Esophagus squamous epithelium (tissue), 5 donors: ENCODE results near the gene IL22RA2. TPM values are rescaled to one million over a fixed set of nuclear protein-coding genes. Genes with fewer than 3 reads are reported as not detected.

Experiments used
- DNase-seq: peaks from one replicate; lab custom pipeline; 2025; lab: John Stamatoyannopoulos, UW
- H3K27ac ChIP-seq, 4 donors: fragments of 200-600 bp; sonication (generic); one replicate each; pipeline ENCODE4 v1.5.1; 2016 to 2019; ENCODE audit warnings: mild to moderate bottlenecking in 1 of 4
- H3K27me3 ChIP-seq, 4 donors: fragments of 200-600 bp; sonication (generic); 1 replicate in 3 of 4; 2 replicates in 1 of 4; pipeline versions ENCODE4 v1.5.1 to v1.6.0; 2017 to 2021; ENCODE audit warnings: antibody characterized with exemption in 1 of 4
- H3K36me3 ChIP-seq, 3 donors: fragments of 200-600 bp; sonication (generic); one replicate each; pipeline ENCODE4 v1.5.1; 2016 to 2019
- H3K4me1 ChIP-seq, 3 donors: fragments of 200-600 bp; sonication (generic); one replicate each; pipeline ENCODE4 v1.5.1; 2017 to 2019
- H3K4me3 ChIP-seq, 4 donors: fragments of 200-600 bp; sonication (generic); 1 replicate in 3 of 4; 2 replicates in 1 of 4; pipeline ENCODE4 v1.5.1; 2016 to 2019; ENCODE audit warnings: mild to moderate bottlenecking in 2 of 4, moderate library complexity in 1 of 4
- H3K9me3 ChIP-seq, 3 donors: fragments of 200-600 bp; sonication (generic); one replicate each; pipeline ENCODE4 v1.5.1; 2016 to 2019
- POLR2A ChIP-seq, 4 donors: fragments of 450-650 bp; IDR thresholded peaks; one replicate each; pipeline ENCODE4 v1.6.1; 2017; ENCODE audit warnings: antibody characterized with exemption in 4 of 4, mild to moderate bottlenecking in 4 of 4, moderate library complexity in 3 of 4
- WGBS, 2 donors: methylation state at CpG; one replicate each; pipeline ENCODE4 v1.1.5; 2018; 5-methylcytosine and 5-hydroxymethylcytosine counted together
- intact Hi-C: fragments of 100-400 bp; cut with DNase I; formaldehyde crosslinking; loops from one replicate; pipeline ENCODE4 v1.15.0; 2022
- total RNA-seq, 4 donors: library from RNA; depleted of rRNA; stranded (reverse); fragments of >200 nt; gene quantifications; one replicate each; pipeline ENCODE4 v1.1.0, GENCODE V29; 2016
- TF ChIP-seq, protein P1 (sequence below), 6 experiments: fragments of 450-650 bp in 4 of 6; fragments of 200-600 bp in 2 of 6; sonication (generic) in 2 of 6; IDR thresholded peaks; one replicate each; pipeline ENCODE4 v1.5.1; 2016 to 2019; ENCODE audit warnings: antibody characterized with exemption in 6 of 6, mild to moderate bottlenecking in 4 of 6, moderate library complexity in 4 of 6
- donor health status: DM: yes; HTN: yes; CAD: no.

IL22RA2 gene
- total RNA-seq, 4 donors from 2014 or later: not detected

GRCh38 chr6:137206577-137206976, 33.1 kb upstream of the IL22RA2 start:
- no peaks in the 10 kb centered on the region for H3K9me3 ChIP-seq
- intact Hi-C loops: no loop called here
- 50 to 52% methylated on average over 1 of the region's 1 CpG for WGBS, 2 donors
- no peak for DNase-seq
- H3K4me1 ChIP-seq: peaks cover 0 to 23% (median 17%) of the 10 kb centered on the region in 3 donors
- H3K27me3 ChIP-seq: no peaks in the 10 kb centered on the region
- H3K27ac ChIP-seq: no peak overlapping the region
- peaks cover 5 to 80% (median 6%) of the 10 kb centered on the region in 3 donors for H3K36me3 ChIP-seq
- H3K4me3 ChIP-seq: no peak overlapping the region
- TF ChIP-seq, protein P1, sequence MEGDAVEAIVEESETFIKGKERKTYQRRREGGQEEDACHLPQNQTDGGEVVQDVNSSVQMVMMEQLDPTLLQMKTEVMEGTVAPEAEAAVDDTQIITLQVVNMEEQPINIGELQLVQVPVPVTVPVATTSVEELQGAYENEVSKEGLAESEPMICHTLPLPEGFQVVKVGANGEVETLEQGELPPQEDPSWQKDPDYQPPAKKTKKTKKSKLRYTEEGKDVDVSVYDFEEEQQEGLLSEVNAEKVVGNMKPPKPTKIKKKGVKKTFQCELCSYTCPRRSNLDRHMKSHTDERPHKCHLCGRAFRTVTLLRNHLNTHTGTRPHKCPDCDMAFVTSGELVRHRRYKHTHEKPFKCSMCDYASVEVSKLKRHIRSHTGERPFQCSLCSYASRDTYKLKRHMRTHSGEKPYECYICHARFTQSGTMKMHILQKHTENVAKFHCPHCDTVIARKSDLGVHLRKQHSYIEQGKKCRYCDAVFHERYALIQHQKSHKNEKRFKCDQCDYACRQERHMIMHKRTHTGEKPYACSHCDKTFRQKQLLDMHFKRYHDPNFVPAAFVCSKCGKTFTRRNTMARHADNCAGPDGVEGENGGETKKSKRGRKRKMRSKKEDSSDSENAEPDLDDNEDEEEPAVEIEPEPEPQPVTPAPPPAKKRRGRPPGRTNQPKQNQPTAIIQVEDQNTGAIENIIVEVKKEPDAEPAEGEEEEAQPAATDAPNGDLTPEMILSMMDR (IDR thresholded peaks at IDR 0.05): no peak
- TF ChIP-seq POLR2A (IDR thresholded peaks at IDR 0.05): no peak

DNA sequence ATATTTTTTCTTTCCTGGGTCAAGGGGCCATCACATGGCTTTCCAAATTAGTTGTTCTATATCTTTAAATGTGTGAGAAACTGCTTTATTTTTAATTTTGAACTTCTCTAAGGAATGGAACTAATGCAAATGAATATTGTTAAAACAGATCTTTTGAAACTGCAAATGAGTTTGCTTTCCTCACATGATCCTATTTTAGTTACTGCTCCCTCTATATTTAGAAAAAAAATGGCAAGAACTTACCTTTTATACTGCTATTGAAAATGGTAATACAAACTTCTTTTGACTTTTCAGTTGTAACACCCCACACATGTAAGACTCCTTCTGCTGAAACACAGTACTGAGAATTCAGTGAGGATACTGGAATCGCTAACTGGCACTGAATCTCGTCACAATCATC, 29.8 kb upstream of the IL22RA2 start:
- no peak overlapping the region for H3K4me3 ChIP-seq
- peaks cover 0 to 5% (median 0%) of the 10 kb centered on the region in 3 donors for H3K4me1 ChIP-seq
- intact Hi-C loops: no loop called here
- no peaks in the 10 kb centered on the region for H3K27me3 ChIP-seq
- no peak for DNase-seq
- TF ChIP-seq POLR2A (IDR thresholded peaks at IDR 0.05): no peak
- TF ChIP-seq, protein P1 (IDR thresholded peaks at IDR 0.05): no peak
- no peak overlapping the region for H3K27ac ChIP-seq
- H3K36me3 ChIP-seq: peaks cover 6 to 95% (median 20%) of the 10 kb centered on the region in 3 donors
- 95 to 97% methylated on average over 2 of the region's 2 CpGs for WGBS, 2 donors
- H3K9me3 ChIP-seq: no peaks in the 10 kb centered on the region

DNA sequence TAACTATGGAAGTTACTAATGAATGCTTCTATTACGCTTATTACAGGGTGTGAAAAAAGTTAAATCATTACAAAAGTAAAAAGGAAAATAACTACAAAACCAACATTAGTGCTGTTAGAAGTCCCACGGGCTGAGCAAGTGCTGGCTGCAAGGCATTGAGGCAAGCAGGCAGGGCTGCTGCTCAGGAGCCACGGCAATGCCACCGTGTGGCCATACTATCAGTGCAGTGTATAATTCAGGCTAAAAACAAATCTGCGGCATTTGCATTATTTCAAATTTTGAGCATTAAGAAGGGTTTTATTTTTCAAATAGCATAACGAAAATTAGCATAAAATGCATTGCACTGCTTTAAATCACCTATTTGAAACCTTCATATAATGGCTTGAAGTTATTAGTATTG, 28.6 kb upstream of the IL22RA2 start:
- peaks cover 0 to 5% (median 0%) of the 10 kb centered on the region in 3 donors for H3K4me1 ChIP-seq
- no peak for TF ChIP-seq POLR2A (IDR thresholded peaks at IDR 0.05)
- TF ChIP-seq, protein P1 (IDR thresholded peaks at IDR 0.05): peak; percentile 14 to 50 (median 30)
- no peaks in the 10 kb centered on the region for H3K27me3 ChIP-seq
- no peaks in the 10 kb centered on the region for H3K9me3 ChIP-seq
- WGBS, 2 donors: 65 to 70% methylated on average over 5 to 6 of the region's 6 CpGs
- DNase-seq: no peak
- intact Hi-C loops: no loop called here
- H3K36me3 ChIP-seq: peaks cover 6 to 96% (median 25%) of the 10 kb centered on the region in 3 donors
- H3K4me3 ChIP-seq: no peak overlapping the region
- H3K27ac ChIP-seq: no peak overlapping the region

DNA sequence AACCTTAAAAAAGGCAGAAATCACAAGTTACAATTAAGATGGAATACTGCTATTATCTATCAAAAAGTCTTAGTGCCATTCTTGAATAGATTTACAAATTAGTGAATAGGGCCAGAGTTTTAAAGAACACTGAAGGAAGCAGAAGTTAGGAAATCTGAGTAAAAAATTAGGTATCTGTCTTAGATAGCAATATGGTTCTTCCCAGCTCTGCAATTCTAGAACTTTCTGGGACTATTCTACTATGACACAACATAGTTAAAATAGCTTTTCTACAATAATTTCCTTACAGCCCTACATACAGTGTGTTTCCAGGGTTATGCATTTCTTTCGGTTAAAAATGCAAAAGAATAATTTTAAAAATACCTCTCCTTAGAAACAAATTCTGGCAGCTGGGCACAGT, 27.6 kb upstream of the IL22RA2 start:
- Histone ChIP-seq H3K27ac (no peak overlapping the region), H3K4me1 (no peaks in the 10 kb centered on the region), H3K4me3 (no peak overlapping the region), H3K27me3 (no peaks in the 10 kb centered on the region), H3K9me3 (no peaks in the 10 kb centered on the region), H3K36me3 (peaks cover 6 to 87% (median 22%) of the 10 kb centered on the region in 3 donors)
- WGBS, 2 donors: 73 to 90% methylated on average over 1 of the region's 1 CpG
- TF ChIP-seq, protein P1 (IDR thresholded peaks at IDR 0.05): no peak
- intact Hi-C loops: no loop called here
- DNase-seq: no peak

DNA sequence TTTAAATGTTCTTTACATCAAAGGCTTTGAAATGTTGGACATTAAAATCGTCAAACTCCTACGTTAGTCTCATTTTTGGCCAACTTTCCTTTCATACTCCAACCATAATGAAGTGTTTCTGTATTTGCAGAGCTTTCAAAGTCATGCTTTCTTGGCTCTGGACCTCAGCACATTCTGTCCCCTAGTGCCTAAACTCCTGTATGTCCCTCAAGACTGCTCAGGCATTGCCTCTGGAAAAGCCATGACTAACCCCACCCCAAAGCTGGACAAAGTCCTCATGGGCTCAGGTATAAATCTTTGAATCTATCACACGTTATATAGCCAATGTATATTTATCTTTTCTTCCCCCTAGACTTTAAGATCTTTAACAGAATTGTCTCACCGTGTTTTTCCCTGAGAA, 26.8 kb upstream of the IL22RA2 start:
- Histone ChIP-seq H3K27me3 (no peaks in the 10 kb centered on the region), H3K4me1 (no peaks in the 10 kb centered on the region), H3K4me3 (no peak overlapping the region), H3K27ac (no peak overlapping the region), H3K9me3 (no peaks in the 10 kb centered on the region), H3K36me3 (peaks cover 3 to 80% (median 20%) of the 10 kb centered on the region in 3 donors)
- no peak for DNase-seq
- intact Hi-C loops: no loop called here
- TF ChIP-seq, protein P1 (IDR thresholded peaks at IDR 0.05): no peak
- TF ChIP-seq POLR2A (IDR thresholded peaks at IDR 0.05): no peak
- WGBS, 2 donors: 76 to 89% methylated on average over 4 of the region's 4 CpGs
